ENCODE data around the gene FBXO44. TPM values are rescaled to one million over a fixed set of nuclear protein-coding genes. Genes with fewer than 3 reads are reported as not detected.
A peak's percentile ranks its signal among the peaks of the same experiment; 100 is the strongest.

FBXO44 gene
- total RNA-seq, 6 donors from 2014 or later, result 14.7 to 114 (median 18.0) TPM

GRCh38 chr1:11648039-11648438, 6.6 kb upstream of the FBXO44 start:
- WGBS, 2 donors, result 74 to 94% methylated on average over 4 to 5 of the region's 6 CpGs
- DNase-seq, result no peak
- Histone ChIP-seq H3K4me3 (no peak overlapping the region), H3K36me3 (no peaks in the 10 kb centered on the region), H3K9me3 (no peaks in the 10 kb centered on the region), H3K4me1 (peaks cover 23 to 30% (median 25%) of the 10 kb centered on the region in 4 donors), H3K27ac (no peak overlapping the region), H3K27me3 (peaks cover 0 to 10% (median 2%) of the 10 kb centered on the region in 4 donors)
- ATAC-seq (ENCODE audit: low FRiP score in 2 of 2), result no peak
- TF ChIP-seq POLR2AphosphoS5 (IDR thresholded peaks at IDR 0.05) (no peak), POLR2A (IDR thresholded peaks at IDR 0.05) (no peak), EP300 (IDR thresholded peaks at IDR 0.05) (no peak), CTCF (IDR thresholded peaks at IDR 0.05) (no peak)

GRCh38 chr1:11648732-11649158, 5.9 kb upstream of the FBXO44 start:
- DNase-seq (peak; percentile 48 to 89), ATAC-seq (ENCODE audit: low FRiP score in 2 of 2) (peak; percentile 36 to 50)
- no peaks in the 10 kb centered on the region for H3K9me3 ChIP-seq
- H3K27me3 ChIP-seq, result peaks cover 0 to 10% (median 2%) of the 10 kb centered on the region in 4 donors
- H3K4me3 ChIP-seq, result peak overlapping the region in 3 of 4 donors; percentile 0 to 38 (median 3)
- no peak overlapping the region for H3K27ac ChIP-seq
- TF ChIP-seq POLR2A (IDR thresholded peaks at IDR 0.05), result no peak
- TF ChIP-seq POLR2AphosphoS5 (IDR thresholded peaks at IDR 0.05), result no peak
- no peak for TF ChIP-seq CTCF (IDR thresholded peaks at IDR 0.05)
- TF ChIP-seq EP300 (IDR thresholded peaks at IDR 0.05), result no peak
- H3K36me3 ChIP-seq, result no peaks in the 10 kb centered on the region
- WGBS, 2 donors, result 20 to 51% methylated on average over 7 to 20 of the region's 30 CpGs
- H3K4me1 ChIP-seq, result peaks cover 24 to 36% (median 27%) of the 10 kb centered on the region in 4 donors

- Histone ChIP-seq H3K36me3 (no peaks in the 10 kb centered on the region), H3K9me3 (no peaks in the 10 kb centered on the region), H3K27me3 (peaks cover 0 to 10% (median 2%) of the 10 kb centered on the region in 4 donors), H3K27ac (peak overlapping the region in 1 of 4 donors; percentile 49), H3K4me1 (peaks cover 28 to 41% (median 32%) of the 10 kb centered on the region in 4 donors), H3K4me3 (peak overlapping the region in 3 of 4 donors; percentile 0 to 38 (median 3))
- DNase-seq (no peak), ATAC-seq (ENCODE audit: low FRiP score in 2 of 2) (no peak)
- TF ChIP-seq CTCF (IDR thresholded peaks at IDR 0.05), result no peak
- TF ChIP-seq POLR2AphosphoS5 (IDR thresholded peaks at IDR 0.05), result no peak
- TF ChIP-seq POLR2A (IDR thresholded peaks at IDR 0.05), result no peak
- no peak for TF ChIP-seq EP300 (IDR thresholded peaks at IDR 0.05)
- 16 to 23% methylated on average over 6 to 9 of the region's 9 CpGs for WGBS, 2 donors
Measured at GRCh38 chr1:11649237-11649623, 5.4 kb upstream of the FBXO44 start.

- DNase-seq, result peak in 1 of 2 donors; percentile 78
- no peak for TF ChIP-seq EP300 (IDR thresholded peaks at IDR 0.05)
- TF ChIP-seq POLR2AphosphoS5 (IDR thresholded peaks at IDR 0.05), result no peak
- TF ChIP-seq POLR2A (IDR thresholded peaks at IDR 0.05), result no peak
- no peak for TF ChIP-seq CTCF (IDR thresholded peaks at IDR 0.05)
- 28 to 33% methylated on average over 17 to 20 of the region's 21 CpGs for WGBS, 2 donors
- Histone ChIP-seq H3K4me3 (peak overlapping the region in 3 of 4 donors; percentile 13 to 38 (median 31)), H3K36me3 (no peaks in the 10 kb centered on the region), H3K4me1 (peaks cover 32 to 45% (median 35%) of the 10 kb centered on the region in 4 donors), H3K27me3 (peaks cover 0 to 10% (median 2%) of the 10 kb centered on the region in 4 donors), H3K9me3 (no peaks in the 10 kb centered on the region), H3K27ac (peak overlapping the region in 1 of 4 donors; percentile 49)
- ATAC-seq (ENCODE audit: low FRiP score in 2 of 2), result peak in 1 of 2 donors; percentile 24
Measured at GRCh38 chr1:11649624-11650330, 4.9 kb upstream of the FBXO44 start.

All from upper lobe of left lung (tissue), 6 donors.